Measurements from ENCODE around the gene RND3.

The RND3 gene

GRCh38 chr2:150471813-150472510 lies 15.5 kb downstream of the RND3 start:
- TF ChIP-seq, protein P1, sequence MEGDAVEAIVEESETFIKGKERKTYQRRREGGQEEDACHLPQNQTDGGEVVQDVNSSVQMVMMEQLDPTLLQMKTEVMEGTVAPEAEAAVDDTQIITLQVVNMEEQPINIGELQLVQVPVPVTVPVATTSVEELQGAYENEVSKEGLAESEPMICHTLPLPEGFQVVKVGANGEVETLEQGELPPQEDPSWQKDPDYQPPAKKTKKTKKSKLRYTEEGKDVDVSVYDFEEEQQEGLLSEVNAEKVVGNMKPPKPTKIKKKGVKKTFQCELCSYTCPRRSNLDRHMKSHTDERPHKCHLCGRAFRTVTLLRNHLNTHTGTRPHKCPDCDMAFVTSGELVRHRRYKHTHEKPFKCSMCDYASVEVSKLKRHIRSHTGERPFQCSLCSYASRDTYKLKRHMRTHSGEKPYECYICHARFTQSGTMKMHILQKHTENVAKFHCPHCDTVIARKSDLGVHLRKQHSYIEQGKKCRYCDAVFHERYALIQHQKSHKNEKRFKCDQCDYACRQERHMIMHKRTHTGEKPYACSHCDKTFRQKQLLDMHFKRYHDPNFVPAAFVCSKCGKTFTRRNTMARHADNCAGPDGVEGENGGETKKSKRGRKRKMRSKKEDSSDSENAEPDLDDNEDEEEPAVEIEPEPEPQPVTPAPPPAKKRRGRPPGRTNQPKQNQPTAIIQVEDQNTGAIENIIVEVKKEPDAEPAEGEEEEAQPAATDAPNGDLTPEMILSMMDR (conservative IDR thresholded peaks at IDR 0.05; ENCODE audit: low read depth), result no peak
- ChIA-PET POLR2A (ENCODE audit: low non-redundant PET) (no interaction called here), CTCF (interaction anchor here (0.6 kb wide), 1 partner anchor 1265 kb away, joined by 3 read pairs; no protein-coding TSS in a partner anchor)
- no peak for DNase-seq (ENCODE audit: low spot score)
- H3K27ac ChIP-seq, result peak overlapping the region; percentile 36; the same call in 1 of the 2 replicates

DNA sequence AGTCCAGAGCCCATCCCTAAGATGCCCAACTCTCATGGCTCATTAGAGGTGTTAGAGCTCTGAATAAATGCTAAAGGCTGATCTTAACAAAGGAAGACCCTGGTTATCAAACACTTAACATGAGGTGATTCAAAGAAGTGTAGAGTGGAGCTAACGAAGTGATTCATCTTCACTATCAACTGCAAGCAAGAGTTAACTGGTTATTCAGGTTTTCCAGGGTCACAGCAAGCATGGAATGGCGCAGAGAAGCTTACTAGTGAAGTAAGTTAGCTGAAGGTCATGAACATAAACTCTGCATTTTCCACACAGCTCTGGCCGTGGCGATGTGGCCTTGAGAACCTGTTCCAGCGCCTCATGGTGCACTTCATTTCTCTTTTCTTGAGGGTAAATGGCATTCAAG lies 17.0 kb downstream of the RND3 start:
- TF ChIP-seq, protein P1 (conservative IDR thresholded peaks at IDR 0.05; ENCODE audit: low read depth), result no peak
- H3K27ac ChIP-seq, result no peak overlapping the region
- CTCF ChIA-PET, result interaction anchor here (0.9 kb wide), 1 partner anchor 671 kb away, joined by 4 read pairs; no protein-coding TSS in a partner anchor
- no peak for DNase-seq (ENCODE audit: low spot score)
- POLR2A ChIA-PET (ENCODE audit: low non-redundant PET), result no interaction called here

GRCh38 chr2:150469706-150470274 lies 17.7 kb downstream of the RND3 start:
- ChIA-PET POLR2A (ENCODE audit: low non-redundant PET) (no interaction called here), CTCF (interaction anchor here (0.9 kb wide), 1 partner anchor 671 kb away, joined by 4 read pairs; no protein-coding TSS in a partner anchor)
- TF ChIP-seq, protein P1 (conservative IDR thresholded peaks at IDR 0.05; ENCODE audit: low read depth), result no peak
- no peak for DNase-seq (ENCODE audit: low spot score)
- no peak overlapping the region for H3K27ac ChIP-seq

DNA sequence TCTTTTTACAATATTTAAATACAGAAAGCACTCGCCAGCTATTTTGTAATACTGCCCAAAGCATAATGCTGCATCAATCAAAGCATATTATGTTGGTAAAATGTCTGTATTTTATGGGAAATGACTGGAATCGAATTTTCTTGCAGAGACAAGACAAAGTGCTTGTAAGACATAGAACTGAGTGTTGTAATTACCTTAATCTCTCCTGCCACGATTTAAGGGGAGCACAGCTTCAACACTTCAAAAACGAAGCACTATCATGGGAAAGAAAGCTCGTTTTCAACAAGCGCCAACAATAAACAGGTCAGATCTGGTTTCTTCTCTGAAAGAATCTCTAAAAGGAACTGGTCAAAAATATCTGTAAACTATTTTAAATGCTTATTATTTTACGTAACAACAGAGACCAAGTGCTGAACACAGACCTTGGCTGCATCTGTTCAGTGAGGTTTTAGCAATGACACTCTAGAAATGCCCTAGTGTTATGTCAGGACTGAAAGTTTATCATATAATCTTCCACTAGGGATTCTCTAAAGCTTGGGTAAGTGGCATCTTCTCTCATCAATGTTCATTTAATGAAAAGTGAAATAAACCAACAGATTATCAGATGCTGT lies 19.0 kb downstream of the RND3 start:
- TF ChIP-seq, protein P1 (conservative IDR thresholded peaks at IDR 0.05; ENCODE audit: low read depth), result no peak
- no peak for DNase-seq (ENCODE audit: low spot score)
- POLR2A ChIA-PET (ENCODE audit: low non-redundant PET), result no interaction called here
- CTCF ChIA-PET, result interaction anchor here (0.6 to 0.7 kb wide), 2 partner anchors 17 to 121 kb away, joined by 3 read pairs; no protein-coding TSS in a partner anchor
- no peak overlapping the region for H3K27ac ChIP-seq

- H3K27ac ChIP-seq, result peak overlapping the region; percentile 38; the same call in 1 of the 2 replicates
- ChIA-PET POLR2A (ENCODE audit: low non-redundant PET) (no interaction called here), CTCF (interaction anchor here (0.6 to 1.0 kb wide), 3 partner anchors 121 to 871 kb away, joined by 3 to 6 read pairs (median 3); no protein-coding TSS in a partner anchor)
- TF ChIP-seq, protein P1 (conservative IDR thresholded peaks at IDR 0.05; ENCODE audit: low read depth), result no peak
- DNase-seq (ENCODE audit: low spot score), result no peak
These were observed 19.9 kb downstream of the RND3 start for GRCh38 chr2:150467621-150467963.

GRCh38 chr2:150466741-150467620 lies 20.5 kb downstream of the RND3 start:
- DNase-seq (ENCODE audit: low spot score), result no peak
- TF ChIP-seq, protein P1 (conservative IDR thresholded peaks at IDR 0.05; ENCODE audit: low read depth), result no peak
- ChIA-PET POLR2A (ENCODE audit: low non-redundant PET) (no interaction called here), CTCF (interaction anchor here (0.8 to 1.0 kb wide), 2 partner anchors 772 to 870 kb away, joined by 3 to 6 read pairs; no protein-coding TSS in a partner anchor)
- H3K27ac ChIP-seq, result peak overlapping the region; percentile 38; the same call in 1 of the 2 replicates
